GM06990 (cell line): ENCODE data around the gene TTLL13.

Experiments
- DNase-seq: peaks from one replicate; pipeline ENCODE4 v3.0.0-alpha.2; 2011; ENCODE audit not compliant: insufficient read length; ENCODE audit errors: extremely low read depth
- H3K27me3 ChIP-seq: replicated peaks from 2 replicates; pipeline ENCODE4 v1.6.0; 2011; ENCODE audit warnings: low read length; ENCODE audit not compliant: control insufficient read depth, insufficient read depth
- H3K36me3 ChIP-seq: 2 replicates; pipeline ENCODE4 v1.5.1; 2011; ENCODE audit warnings: low read length; ENCODE audit not compliant: control insufficient read depth, insufficient read depth
- H3K4me3 ChIP-seq: replicated peaks from 2 replicates; pipeline ENCODE4 v1.5.1; 2011; ENCODE audit warnings: low read depth, mild to moderate bottlenecking, control low read depth, low read length
- CTCF ChIP-seq: IDR thresholded peaks from 2 replicates; pipeline ENCODE4 v1.5.1; 2011; ENCODE audit warnings: low read length, control low read depth, mild to moderate bottlenecking, inconsistent platforms; ENCODE audit not compliant: insufficient read depth, poor library complexity, severe bottlenecking

The TTLL13 gene

GRCh38 chr15:90231028-90232017 lies 18.0 kb upstream of the TTLL13 start:
- Histone ChIP-seq H3K27me3 (no peaks in the 10 kb centered on the region), H3K36me3 (peaks cover 24% of the 10 kb centered on the region), H3K4me3 (peak overlapping the region; percentile 90)
- DNase-seq: peak; percentile 51
- TF ChIP-seq CTCF: no peak

GRCh38 chr15:90232196-90232595 lies 17.2 kb upstream of the TTLL13 start:
- Histone ChIP-seq H3K27me3 (no peaks in the 10 kb centered on the region), H3K36me3 (peaks cover 24% of the 10 kb centered on the region), H3K4me3 (peak overlapping the region; percentile 90)
- no peak for DNase-seq
- no peak for TF ChIP-seq CTCF

DNA sequence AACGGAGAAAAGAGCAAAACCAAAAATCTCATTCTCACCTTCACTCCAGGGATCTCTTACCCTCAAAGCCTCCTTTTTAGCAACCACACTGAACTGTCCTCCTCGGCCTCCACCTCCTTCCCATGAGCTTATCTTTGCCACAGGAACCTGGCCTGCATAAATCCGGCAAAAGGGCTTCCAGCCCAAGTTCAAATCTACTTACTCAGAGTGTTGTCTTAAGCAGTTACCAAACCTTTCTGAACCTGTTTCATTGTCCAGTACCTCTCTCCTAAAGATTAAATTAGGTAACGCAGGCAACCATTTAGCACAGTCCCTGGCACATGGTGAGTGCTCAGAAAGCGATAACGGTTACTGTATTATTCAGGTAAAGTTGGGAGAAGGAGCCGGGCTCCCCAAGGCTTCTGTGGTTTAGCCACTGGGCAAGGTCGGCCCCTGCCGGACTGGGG lies 16.4 kb upstream of the TTLL13 start:
- TF ChIP-seq CTCF: no peak
- DNase-seq: no peak
- peaks cover 18% of the 10 kb centered on the region for H3K36me3 ChIP-seq
- no peaks in the 10 kb centered on the region for H3K27me3 ChIP-seq
- H3K4me3 ChIP-seq: peak overlapping the region; percentile 90

DNA sequence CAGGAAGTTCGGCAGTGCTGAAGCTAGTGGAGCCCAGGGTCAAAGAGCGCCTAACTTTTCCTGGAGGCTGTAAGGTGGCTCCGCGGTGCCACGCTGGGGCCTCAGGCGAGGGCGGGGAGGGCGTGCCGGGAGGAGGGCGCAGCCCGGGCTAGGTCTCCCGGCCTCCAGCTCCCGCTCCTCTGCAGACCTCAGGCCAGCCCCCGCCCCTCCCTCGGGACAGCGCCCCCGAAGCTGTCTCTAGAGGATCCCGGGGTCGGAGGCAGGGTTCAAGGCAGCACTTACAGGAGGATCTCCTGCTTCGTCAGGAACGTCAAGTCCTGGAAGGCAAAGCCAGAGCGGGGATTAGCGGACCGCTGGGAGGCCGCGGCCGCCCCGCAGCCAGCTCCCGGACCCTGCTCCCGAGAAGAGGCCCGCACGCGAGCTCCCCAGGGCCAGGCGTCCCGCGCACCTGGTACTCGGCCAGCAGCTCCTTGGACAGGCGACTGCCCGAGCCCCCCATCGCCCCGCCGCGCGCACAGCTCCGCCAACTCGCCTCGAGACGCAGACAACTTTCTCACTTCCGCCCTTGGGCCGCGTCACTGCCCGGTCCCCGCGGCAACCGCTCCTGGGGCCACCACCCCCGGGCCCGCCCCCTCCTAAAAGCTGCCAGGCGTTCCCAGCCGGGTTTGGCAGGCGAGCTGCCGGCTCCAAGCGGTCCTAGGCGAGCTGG lies 15.8 kb upstream of the TTLL13 start, which contains the start of gene CIB1:
Gene CIB1 (minus strand): TSS at position 555 of the 709 bp plus-strand sequence. CDS start 56 bp downstream, at position 499.
- H3K36me3 ChIP-seq: peaks cover 13% of the 10 kb centered on the region
- H3K4me3 ChIP-seq: peak within 1 kb of the TSS; percentile 90
- peak; percentile 45 for TF ChIP-seq CTCF
- H3K27me3 ChIP-seq: no peaks in the 10 kb centered on the region
- no peak for DNase-seq

DNA sequence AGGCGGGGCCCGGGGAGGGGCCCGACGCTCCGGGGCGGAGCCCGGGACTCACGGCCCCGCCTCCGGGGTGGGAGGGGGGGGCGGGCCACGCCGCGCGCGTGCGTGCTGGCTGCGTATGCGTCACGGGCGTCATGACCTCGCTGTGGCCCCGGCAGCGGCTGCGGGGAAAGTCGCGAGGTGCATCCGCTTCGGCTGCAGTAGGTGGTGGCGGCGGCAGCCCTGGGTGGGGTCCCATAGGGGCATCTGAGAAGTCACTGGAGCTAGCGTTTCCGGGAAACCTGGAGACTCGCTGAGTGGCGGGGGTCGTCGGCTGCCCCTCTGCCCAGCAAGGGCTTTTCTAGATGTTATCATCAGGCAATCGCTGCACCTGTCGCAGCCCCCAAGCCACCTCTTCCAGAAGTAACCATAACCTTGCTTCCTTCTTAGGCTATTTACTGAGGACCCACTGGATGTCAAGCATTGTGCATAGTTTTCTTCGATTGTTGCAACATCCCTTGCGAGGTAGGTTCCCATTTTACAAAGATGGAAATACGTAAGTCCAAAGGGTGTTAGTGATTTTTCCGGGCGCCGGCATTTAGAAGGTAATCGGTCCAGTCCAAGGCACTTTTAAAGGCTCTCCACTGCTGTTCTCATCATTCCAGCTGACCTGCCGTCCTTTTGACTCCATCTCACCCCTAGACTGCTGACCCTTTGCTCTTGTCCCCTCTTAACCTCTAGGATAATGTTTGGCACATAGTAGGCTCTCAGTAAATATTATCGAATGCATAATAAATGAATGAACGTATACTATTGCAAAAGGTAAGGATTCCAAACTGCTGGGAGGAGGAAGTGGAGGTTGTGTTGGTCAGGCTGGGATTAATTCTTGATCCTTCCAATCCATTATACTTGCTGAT lies 15.0 kb upstream of the TTLL13 start, which contains the start of gene GDPGP1:
Gene GDPGP1 (plus strand): TSS at position 114 of the 893 bp plus-strand sequence. CDS start 6,700 bp downstream, outside the sequence.
- peak; percentile 97 for DNase-seq
- H3K36me3 ChIP-seq: peaks cover 6% of the 10 kb centered on the region
- no peak for TF ChIP-seq CTCF
- no peaks in the 10 kb centered on the region for H3K27me3 ChIP-seq
- peak within 1 kb of the TSS; percentile 90 for H3K4me3 ChIP-seq
